Measurements from ENCODE around the gene MED12L.

The MED12L gene

DNA sequence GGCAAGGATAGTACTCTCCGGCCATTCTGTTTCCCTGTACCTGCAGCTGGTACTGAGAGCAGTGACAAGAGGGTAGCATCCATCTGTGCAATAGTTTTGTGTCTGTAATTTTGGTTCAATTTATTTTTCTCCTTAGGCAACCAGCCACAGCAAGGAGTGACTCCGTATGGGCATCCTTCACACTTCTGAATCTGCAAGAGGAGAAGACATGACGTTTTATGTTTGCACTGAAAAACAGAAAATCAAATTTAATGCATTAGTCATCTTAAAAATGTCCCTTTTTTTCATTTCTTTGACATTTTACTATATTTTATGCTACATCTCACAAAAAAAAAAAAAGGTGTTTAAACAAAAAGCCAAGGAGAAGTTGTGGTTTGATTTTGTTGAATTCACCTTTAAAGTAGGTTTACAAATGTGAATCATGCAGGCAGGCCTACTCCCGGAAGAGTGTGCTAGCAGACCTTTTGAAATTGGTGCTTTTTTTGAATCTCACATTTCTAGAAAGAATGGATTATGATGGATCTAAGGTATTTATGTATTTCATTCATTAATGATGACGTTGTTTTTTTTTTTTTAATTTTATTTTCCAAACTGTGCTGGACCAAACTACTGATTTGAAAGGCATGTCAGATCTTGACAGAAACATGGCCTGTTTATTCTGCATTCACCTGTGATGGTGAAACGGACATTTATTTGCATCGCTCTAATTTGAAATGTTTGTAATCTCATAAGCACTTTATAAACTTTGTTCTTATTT is 347.3 kb downstream of the MED12L start:
- DNase-seq = no peak

DNA sequence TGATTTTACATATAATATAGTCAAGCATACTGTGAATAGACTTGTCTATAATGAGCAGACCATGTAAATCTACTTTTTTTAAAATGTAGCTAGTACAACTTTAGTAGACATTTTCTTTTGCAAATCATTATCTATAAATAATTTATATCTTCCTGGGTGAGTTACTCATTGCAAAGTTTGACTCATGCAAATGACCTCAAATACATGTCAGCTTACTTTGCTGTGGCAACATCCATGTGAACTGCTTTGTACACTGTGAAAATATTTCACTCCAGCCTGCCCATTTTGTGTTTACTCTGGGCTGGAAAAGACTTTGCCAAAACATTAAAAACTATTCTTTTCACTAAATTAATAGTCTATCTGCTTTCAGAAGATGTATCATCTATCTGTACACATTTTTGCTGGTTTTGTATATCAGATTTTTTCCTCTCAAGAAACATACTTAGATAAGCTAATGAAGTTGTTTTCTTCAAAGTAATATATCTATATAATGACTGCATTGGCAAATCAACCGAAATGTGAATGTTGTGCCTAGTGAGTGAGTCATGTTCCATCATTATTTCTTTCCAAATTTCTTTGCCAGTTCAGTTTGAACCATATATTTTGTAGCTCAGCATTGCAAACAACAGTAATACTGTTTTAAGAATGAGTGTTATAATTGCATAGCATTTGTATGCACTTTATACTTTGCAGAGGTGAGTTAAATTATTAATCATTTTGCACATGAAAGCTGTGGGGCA is 348.9 kb downstream of the MED12L start:
- no peak for DNase-seq

DNA sequence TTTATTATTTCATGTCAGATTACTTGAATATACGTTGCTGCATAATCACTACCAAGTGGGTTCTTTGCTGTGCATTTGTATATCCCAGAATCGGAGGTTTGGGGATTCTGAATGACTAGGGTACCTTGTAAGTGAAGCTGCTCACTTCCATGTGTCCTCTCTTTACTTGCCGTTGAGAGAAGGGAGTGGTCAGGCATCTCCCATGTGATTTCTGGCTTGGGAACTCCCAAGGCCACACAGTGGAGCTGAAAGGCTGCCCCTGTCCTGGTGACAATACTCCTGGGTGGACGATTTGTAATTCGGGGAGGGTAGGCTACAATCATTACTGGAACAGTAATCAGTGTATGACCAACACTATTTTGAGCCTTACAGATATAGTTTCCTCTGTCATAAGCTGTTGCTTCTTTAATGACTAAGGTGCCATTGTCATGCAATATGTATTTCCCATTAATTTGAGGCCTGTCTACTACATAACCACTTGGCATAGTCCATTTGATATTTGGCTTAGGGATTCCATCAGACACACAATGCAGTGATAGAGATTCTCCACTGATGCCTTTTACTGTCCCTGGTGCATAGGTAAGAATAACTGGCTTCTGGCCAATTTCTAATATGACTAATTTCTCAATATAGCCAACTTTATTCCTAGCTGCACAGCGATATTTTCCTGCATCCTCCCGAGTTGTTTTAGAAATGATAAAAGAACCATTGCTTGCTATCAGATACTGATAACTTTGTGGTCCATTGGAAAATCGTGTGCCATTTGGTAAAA is 351.4 kb downstream of the MED12L start:
- no peak for DNase-seq

DNA sequence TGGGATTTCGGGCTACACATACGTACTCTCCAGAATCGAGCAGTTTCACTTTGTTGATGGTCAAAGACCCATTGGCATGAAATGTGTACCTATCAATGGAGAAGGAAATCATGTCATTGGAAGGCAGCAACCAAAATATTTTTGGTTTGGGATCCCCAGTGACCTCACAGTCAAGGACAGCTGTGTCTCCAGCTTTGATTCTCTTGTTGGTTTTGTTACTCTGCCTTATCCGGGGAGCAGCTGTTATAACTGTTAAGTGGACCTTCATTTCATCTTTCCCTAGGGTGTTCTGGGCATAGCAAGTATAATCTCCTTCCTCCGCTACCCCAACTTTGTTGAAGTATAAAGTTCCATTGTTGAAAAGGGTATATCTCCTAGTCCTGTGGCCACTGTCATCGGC is 352.4 kb downstream of the MED12L start:
- no peak for DNase-seq

DNA sequence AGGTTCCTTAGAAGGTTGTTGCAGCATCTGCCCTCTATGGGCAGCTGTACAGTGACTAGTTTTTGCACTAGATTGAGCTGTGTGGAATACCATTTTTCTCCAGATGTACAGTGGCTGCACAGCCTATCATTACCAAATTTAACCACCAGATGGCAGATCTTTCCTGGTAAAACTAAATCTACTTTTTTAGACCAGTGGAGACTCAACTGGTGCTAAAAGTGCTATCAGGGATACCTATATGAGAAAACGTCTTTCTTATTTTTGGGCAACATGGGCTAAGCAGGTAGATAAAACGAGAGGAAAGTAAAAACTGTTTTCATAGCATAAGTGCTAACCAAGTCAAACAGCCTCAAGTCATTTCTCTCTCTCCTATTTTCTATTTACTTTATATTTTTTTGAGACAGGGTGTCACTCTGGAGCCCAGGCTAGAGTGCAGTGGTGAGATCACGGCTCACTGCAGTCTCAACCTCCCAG is 354.2 kb downstream of the MED12L start:
- peak; percentile 50 for DNase-seq

DNA sequence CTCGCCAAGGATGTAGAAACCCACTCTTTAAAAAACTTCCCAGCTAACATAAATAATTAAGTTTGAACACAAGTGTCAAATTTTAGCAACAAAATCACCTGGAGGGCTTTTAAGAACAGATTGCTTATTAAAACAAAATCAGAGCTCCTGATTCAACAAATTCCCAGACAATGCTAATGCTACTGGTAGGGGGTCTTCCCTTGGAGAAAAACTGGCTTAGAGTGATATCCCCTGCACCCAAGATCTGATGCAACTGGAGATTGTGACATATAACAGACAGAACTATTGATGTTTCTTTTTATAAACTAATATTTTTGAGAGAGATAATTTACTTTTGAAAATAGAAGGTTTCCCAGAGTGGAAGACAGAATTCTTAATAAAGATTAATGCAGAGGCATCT is 355.5 kb downstream of the MED12L start:
- no peak for DNase-seq

DNA sequence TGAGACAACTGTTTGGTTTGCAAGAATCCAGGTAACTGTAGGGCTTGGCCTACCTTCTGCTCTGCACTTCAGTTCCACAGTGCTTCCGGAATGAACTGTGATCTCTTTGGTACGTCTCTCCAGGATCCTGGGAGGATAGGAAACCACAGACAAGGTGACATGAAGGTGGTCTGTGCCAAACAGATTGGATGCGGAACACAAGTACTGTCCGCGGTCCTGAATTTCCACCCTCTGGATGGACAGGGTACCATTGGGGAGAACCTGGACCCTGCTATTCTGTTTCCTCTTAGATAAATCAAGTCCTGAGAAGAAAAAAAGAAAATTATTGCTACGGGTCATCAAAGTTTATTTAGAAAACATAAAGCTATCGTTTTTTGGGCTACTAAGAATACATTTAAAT is 358.1 kb downstream of the MED12L start:
- DNase-seq = no peak

DNA sequence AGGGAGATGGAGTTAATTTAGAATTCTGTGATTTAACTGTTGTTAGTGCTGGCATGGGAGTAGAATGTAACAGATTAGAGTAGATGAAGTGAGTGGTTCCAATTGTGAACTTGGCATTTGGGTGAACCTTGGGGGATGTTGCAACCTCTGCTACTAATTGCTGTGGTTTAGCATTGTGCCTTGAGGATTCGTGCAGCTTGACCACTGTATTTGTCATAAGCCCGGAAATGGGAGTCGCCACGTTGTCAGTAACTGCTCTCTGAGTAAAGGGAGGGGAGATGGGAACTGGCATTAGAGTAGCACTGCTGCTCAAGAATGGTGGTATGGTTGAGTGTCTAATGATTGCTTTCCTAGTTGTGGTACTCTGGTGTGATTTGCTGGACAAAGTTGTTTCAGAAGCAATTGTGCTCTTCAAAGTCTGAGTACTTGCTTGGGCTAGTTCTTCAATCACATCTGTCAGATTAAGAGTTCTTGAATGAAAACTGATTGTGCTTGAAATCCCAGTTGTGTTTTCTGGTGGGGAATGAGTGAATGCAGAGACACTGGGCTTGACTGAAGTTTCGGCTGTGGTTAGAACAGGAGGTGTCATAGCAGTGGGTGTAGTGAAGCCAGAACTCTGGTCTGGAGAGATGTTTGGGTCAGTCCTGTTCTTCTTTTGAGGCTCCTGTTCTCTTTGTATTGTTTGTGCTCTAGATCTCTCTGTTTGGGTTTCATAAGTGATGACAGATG is 360.0 kb downstream of the MED12L start:
- no peak for DNase-seq

DNA sequence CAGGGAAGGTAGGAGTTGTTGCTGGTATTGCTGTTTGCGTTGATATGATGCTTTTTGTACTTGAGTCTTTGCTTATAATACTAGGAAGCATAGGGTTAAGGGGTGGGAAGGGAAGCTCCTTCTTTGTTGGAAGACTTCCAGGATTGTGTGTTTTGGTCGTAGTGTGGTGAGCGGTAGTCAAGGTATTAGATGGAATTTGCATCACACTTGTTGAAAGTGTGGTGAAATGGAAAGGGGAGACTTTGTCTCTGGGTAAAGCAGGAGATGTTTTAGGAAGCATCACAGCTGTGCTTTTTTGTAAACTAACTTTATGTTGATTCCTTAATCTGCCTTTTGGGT is 360.5 kb downstream of the MED12L start:
- no peak for DNase-seq

DNA sequence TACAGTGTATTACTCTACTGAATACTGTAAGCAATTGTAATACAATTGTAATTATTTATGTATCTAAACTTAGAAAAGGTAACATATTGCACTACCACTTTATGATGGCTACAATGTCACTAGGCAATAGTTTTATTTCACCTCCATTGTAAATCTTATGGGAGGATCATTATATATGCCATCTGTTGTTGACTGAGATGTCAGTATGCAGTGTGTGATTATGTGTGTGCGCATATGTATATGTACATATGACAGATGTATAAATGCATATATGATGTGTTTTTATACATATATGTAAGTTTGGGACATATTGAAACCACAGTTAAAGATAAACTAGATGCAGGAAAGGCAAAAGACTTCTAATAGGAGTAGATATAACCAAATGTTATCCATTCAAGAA is 366.9 kb downstream of the MED12L start:
- no peak for DNase-seq

DNA sequence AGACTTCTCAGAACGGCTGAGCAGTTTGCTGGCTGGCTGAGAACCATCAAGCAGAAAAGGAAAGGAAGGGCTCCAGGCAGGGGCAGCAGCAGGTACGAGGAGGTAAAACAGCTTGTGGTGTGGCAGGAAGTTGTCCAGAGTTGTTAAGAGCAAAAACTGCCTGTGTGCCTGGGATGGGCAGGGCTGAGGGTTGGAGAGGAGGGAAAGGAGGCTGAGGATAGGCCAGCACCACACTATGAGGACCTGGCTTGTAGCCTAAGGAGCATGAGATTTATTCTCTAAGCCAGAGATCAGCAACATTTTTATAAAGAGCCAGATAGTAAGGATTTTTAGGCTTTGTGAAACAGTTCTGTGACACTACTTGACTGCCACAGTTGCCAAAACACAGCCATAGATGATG is 367.4 kb downstream of the MED12L start:
- DNase-seq = no peak

DNA sequence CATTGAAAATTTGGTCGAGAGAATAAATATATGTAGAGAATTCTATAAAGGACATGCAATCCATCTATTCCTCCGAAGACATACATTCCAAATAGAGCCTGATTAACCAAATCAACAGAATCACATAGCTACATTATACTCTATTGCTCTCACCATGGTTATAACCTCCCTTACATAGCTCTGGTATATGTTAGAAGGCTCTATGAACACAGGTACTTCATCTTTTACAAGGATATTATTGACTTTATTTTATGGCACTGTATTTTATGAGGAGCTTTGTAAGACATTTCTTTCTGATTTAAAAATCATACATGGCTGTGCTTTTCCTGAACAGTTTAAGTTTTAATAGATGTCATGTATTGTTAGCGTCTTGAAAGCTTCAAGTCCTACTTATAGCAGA is 370.6 kb downstream of the MED12L start:
- no peak for DNase-seq

DNA sequence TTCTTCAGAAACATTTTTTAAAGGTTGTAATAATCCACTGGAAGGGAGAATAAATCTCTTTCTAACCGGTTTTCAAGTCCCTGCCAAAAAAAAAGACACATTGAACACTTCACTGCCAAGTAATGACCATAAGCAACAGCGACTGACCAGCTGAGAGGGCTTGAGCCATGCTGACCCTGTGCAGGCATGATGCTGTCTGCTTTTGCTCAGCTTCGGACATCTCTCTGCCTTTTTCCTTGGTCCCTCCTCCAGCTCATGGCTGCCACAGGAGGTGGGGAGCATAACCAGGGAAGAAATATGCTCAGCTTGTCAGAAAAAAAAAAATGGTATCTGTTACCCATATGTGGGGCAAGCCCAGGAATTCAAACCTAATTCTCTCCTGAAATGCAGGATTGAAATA is 373.9 kb downstream of the MED12L start:
- no peak for DNase-seq

DNA sequence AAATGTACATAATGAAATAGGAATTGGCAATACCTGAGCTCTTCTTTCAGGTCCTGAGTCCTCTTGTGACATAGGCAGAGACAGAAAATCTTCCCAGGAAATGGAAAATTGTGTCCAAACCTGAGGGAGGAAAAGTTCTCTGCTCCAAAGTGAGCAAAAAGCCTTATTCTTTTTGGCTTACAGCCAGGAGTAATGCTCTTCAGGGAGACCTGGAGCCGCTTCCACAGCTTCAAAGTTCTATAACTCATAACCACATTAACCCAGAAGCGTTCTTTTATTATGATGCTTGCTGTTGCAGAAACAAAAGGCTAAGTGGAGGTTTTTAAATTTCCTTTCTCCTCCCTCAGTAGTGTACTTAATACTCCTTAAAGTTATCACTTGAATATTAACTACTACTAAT is 374.8 kb downstream of the MED12L start:
- DNase-seq = no peak

DNA sequence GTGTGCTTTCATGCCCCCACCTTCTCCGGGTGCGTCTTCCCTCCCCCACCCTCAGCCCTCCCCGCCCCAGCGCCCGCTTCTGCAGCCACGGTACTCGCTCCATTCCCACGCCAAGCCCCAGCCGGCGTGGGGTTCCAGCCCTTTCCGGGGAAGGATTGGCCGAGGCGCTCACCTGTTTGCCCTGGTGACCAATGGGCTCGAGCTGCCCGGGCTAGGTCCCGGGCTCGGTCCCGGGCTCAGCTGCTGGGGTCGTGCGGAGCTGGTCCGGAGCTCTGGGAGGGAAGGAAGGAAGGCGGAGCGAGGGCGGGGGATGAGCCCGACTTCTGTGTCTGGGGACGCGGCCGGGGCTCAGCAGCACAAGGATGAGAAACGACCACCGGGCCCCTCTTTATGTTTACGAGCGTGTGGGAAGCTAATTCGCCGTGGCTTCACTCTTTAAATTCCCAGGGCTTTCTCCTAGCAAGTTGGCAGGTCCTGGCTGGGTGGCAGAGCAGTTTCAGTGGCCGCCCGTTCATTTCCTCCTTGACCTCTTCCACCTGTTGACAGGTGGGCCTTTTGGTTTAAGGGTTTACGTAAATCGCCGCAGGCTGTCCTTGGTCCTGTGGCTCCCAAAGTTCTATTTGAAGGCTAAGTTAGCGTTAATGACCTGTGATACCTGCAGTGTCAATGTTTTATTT is 375.4 kb downstream of the MED12L start, which contains the start of gene IGSF10:
TSS of gene IGSF10 (minus strand) at position 288 of the 677 bp plus-strand sequence. CDS start 2,352 bp downstream, outside the sequence.
- DNase-seq = no peak

DNA sequence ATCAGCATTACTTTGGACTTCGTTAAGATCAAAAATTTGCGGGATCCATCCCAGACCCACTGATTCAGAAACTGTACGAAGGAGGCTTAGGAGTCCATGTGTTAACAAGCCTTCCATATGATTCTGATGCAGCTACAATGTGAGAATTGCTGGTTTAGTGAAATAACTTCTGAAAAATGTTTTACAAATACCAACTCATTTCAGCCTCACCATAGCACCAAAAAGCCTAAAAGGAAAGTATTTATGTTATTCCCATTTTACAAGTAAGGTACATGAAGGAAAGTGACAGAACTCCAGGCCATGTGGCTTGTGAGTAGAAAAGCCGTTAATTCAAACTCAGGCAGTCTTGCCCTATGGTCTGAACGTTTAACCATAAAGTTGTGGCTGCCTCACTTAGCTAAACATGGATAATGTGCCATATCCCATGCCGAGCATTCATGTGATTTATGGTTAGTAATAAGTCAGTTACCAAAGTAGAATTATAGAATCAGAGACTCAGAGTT is 376.9 kb downstream of the MED12L start:
- DNase-seq = no peak

DNA sequence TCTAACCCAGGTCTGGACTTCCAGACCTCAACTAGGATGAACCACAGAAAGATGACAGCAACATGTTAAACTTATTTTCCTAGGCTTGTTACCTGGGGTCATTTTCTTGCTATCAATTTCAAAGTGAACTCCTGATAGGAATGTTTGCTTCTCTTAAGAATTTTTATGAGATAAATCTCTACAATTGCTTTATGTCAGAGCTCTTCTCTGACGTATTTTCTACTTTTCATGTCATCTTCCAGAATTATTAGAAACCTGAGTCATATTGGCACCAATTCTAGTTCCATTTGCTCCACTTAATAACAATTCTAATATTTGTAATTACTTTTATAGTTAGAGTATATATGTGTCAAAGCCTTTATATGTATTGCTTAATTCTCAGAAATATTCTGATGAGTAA is 377.5 kb downstream of the MED12L start:
- no peak for DNase-seq

DNA sequence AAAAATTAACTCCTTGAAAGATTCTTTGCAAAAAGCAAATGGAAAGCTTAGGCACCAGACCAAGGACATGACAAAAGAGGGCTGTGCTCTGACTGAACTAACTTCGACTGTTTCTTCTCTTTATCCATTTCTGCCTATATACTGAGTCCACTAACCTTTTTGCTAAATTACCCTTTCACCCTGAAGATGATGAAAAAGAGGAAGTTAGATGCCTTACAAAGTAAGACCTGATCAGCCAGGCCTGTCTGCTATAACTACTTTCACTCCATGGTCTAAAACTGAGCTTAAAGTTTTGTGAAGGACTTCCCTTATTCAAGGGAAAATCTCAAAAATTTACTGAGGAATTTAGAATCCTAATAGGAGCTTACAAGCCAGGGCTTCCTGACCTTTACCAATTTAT is 381.6 kb downstream of the MED12L start:
- no peak for DNase-seq

DNA sequence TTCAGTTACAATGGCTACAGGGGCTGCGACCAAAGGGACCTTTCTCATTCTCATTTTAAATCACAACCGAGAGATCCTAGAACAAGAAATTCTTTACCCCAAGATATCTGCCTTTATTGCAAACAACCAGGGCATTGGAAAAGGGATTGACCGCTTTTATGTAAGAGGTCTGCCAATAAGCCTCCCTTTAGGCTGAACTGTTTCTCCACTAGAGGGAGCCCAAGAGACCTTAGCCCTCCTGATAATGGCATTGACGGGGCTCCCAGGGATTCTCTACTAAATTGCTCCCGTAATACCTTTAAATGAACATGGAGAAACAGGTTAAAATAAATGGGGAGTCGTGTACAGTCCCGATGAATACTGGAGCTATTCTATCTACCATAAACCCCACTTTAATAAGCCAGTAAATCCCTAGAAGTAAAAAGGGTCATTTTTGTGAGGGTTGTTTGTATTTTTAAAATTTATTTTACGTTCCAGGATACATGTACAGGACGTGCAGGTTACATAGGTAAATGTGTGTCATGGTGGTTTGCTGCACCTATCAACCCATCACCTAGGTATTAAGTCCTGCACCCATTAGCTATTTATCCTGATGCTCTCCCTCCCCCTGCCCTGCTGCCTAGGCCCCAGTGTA is 382.9 kb downstream of the MED12L start:
- peak; percentile 57 for DNase-seq

DNA sequence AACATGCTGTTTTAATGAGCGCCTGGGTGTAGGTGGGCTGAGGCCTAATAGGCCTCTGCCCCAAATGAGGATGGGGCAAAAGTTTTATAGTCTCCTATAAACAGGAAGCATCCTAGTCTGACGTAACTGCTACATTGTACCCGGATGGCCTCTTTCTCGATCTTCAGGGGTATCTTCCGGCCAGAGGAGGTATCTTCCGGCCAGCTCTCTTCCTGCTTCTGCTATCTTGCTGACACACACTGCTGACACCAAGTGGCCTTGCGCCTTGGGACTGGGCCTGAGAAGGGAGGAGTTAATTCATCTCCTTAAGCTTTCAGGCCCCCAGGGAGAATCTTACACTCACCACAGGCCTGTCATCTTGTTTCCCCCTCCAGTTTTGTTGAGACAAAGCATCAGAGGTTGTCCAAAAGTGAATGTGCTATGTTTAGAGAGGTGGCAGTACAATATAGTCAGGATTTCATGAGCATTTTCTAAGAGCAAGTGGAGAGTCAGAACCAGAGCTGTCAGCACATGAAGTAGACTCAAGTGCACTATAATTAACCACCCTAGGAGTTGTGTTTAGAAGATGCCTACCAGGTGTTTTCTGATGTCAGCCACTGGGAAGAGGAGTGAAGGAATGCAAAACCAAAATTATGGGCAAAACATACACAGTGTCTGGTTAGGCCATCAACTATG is 391.0 kb downstream of the MED12L start:
- no peak for DNase-seq

All from DMS 273 treated with DMSO at 0.1 percent for 48 hours (cell line).